Parathyroid adenoma (tissue), 2 donors: ENCODE results near the gene CDK2AP2.

ENCODE experiments used
- H2AFZ ChIP-seq: fragments of 300-600 bp; sonication (generic); one replicate; pipeline ENCODE4 v1.7.0; 2017; ENCODE audit warnings: antibody characterized with exemption, mild to moderate bottlenecking
- H3K27ac ChIP-seq: fragments of 300-600 bp; sonication (generic); one replicate; pipeline ENCODE4 v1.7.0; 2017
- H3K27me3 ChIP-seq: fragments of 300-600 bp; sonication (generic); one replicate; pipeline ENCODE4 v1.7.0; 2017; ENCODE audit warnings: low read length; ENCODE audit not compliant: control insufficient read depth, insufficient read depth
- H3K36me3 ChIP-seq: fragments of 300-600 bp; sonication (generic); one replicate; pipeline ENCODE4 v1.7.0; 2017; ENCODE audit warnings: low read length; ENCODE audit not compliant: control insufficient read depth, insufficient read depth
- H3K4me1 ChIP-seq: fragments of 300-600 bp; sonication (generic); one replicate; pipeline ENCODE4 v1.7.0; 2017; ENCODE audit warnings: control low read depth
- H3K4me2 ChIP-seq: fragments of 300-600 bp; sonication (generic); one replicate; pipeline ENCODE4 v1.7.0; 2017; ENCODE audit warnings: low read length
- H3K4me3 ChIP-seq: fragments of 300-600 bp; sonication (generic); one replicate; pipeline ENCODE4 v1.7.0; 2017; ENCODE audit warnings: low read depth, low read length
- H3K79me2 ChIP-seq: fragments of 300-600 bp; sonication (generic); one replicate; pipeline ENCODE4 v1.7.0; 2017; ENCODE audit warnings: control low read depth
- H3K9ac ChIP-seq: fragments of 300-600 bp; sonication (generic); one replicate; pipeline ENCODE4 v1.7.0; 2017; ENCODE audit warnings: mild to moderate bottlenecking
- H3K9me3 ChIP-seq: fragments of 300-600 bp; sonication (generic); one replicate; pipeline ENCODE4 v1.7.0; 2017; ENCODE audit warnings: low read length; ENCODE audit not compliant: control insufficient read depth
- TF ChIP-seq, protein P1 (sequence below): fragments of 300-600 bp; sonication (generic); IDR thresholded peaks from one replicate; pipeline ENCODE4 v1.7.0; 2017; ENCODE audit warnings: antibody characterized with exemption, mild to moderate bottlenecking
- donor health status: primary hyperparathyroidism.

Gene CDK2AP2

DNA sequence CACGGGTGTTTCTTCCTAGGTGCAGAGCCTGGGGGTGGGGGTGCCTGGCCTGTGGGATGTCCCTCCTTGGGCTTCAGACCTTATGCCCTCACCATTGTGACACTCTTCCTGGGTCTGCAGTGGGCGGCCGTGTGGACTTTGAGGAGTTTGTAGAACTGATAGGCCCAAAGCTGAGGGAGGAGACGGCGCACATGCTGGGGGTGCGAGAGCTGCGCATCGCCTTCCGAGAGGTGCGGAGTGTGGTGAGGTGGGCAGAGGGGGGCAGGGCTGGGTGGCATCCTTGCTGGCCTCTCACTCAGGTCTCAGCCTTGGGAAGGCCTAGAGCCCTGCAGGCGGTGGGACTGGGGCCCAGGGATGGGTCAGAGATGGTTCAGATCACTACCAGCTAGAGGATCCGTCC lies 50.5 kb downstream of the CDK2AP2 start:
- Histone ChIP-seq H3K27ac (no peak overlapping the region), H3K79me2 (no peaks in the 10 kb centered on the region), H3K9me3 (no peaks in the 10 kb centered on the region), H2AFZ (no peak overlapping the region), H3K4me1 (no peaks in the 10 kb centered on the region), H3K4me2 (no peak overlapping the region), H3K36me3 (no peaks in the 10 kb centered on the region), H3K27me3 (no peaks in the 10 kb centered on the region), H3K4me3 (no peak overlapping the region), H3K9ac (no peak overlapping the region)
- TF ChIP-seq, protein P1, sequence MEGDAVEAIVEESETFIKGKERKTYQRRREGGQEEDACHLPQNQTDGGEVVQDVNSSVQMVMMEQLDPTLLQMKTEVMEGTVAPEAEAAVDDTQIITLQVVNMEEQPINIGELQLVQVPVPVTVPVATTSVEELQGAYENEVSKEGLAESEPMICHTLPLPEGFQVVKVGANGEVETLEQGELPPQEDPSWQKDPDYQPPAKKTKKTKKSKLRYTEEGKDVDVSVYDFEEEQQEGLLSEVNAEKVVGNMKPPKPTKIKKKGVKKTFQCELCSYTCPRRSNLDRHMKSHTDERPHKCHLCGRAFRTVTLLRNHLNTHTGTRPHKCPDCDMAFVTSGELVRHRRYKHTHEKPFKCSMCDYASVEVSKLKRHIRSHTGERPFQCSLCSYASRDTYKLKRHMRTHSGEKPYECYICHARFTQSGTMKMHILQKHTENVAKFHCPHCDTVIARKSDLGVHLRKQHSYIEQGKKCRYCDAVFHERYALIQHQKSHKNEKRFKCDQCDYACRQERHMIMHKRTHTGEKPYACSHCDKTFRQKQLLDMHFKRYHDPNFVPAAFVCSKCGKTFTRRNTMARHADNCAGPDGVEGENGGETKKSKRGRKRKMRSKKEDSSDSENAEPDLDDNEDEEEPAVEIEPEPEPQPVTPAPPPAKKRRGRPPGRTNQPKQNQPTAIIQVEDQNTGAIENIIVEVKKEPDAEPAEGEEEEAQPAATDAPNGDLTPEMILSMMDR, result no peak
